HepG2 (cell line): ENCODE results near the gene OGFOD3. TPM values are rescaled to one million over a fixed set of nuclear protein-coding genes. Genes with fewer than 3 reads are reported as not detected.

Experiments
- AKNA ChIP-seq: sonication (generic); formaldehyde crosslinking; IDR thresholded peaks from 2 replicates; pipeline ENCODE4 v1.4.0; 2020; ENCODE audit warnings: missing genetic modification reagents, borderline replicate concordance
- ATAD3A ChIP-seq: sonication (generic); formaldehyde crosslinking; IDR thresholded peaks from 2 replicates; pipeline ENCODE4 v1.4.0; 2020; ENCODE audit warnings: missing genetic modification reagents
- CBX2 ChIP-seq, 2 experiments: fragments of 200-600 bp in 1 of 2; sonication (generic); formaldehyde crosslinking in 1 of 2; IDR thresholded peaks; 2 replicates each; pipeline versions ENCODE4 v1.7.0 to v1.8.1; 2018 to 2022; ENCODE audit warnings: low read depth in 2 of 2, low read length in 1 of 2, mild to moderate bottlenecking in 1 of 2, missing genetic modification reagents in 1 of 2
- DPF2 ChIP-seq: sonication (generic); formaldehyde crosslinking; IDR thresholded peaks from 2 replicates; pipeline ENCODE4 v1.4.0; 2020; ENCODE audit warnings: mild to moderate bottlenecking, low read depth, missing genetic modification reagents, borderline replicate concordance
- GATA4 ChIP-seq: sonication (generic); IDR thresholded peaks from 2 replicates; pipeline ENCODE4 v1.6.1; 2016; ENCODE audit warnings: antibody characterized with exemption, low read depth, borderline replicate concordance
- HNF1B ChIP-seq: sonication (generic); formaldehyde crosslinking; IDR thresholded peaks from 2 replicates; pipeline ENCODE4 v1.5.1; 2020; ENCODE audit warnings: mild to moderate bottlenecking, moderate library complexity, missing genetic modification reagents
- KAT2B ChIP-seq: fragments of 150-350 bp; IDR thresholded peaks from 2 replicates; pipeline ENCODE4 v1.6.1; 2014; ENCODE audit warnings: low read depth, low read length, borderline replicate concordance
- KAT8 ChIP-seq: IDR thresholded peaks from 2 replicates; pipeline ENCODE4 v1.6.1; 2016; ENCODE audit warnings: missing genetic modification reagents, missing compliant biosample characterization
- MED8 ChIP-seq: sonication (generic); formaldehyde crosslinking; IDR thresholded peaks from 2 replicates; pipeline ENCODE4 v1.8.1; 2023; ENCODE audit warnings: mild to moderate bottlenecking, missing genetic modification reagents; ENCODE audit not compliant: insufficient replicate concordance
- NFE2L1 ChIP-seq: sonication (generic); formaldehyde crosslinking; IDR thresholded peaks from 2 replicates; pipeline ENCODE4 v1.4.0; 2020; ENCODE audit warnings: missing genetic modification reagents, mild to moderate bottlenecking, borderline replicate concordance
- NR2C2 ChIP-seq: sonication (generic); formaldehyde crosslinking; IDR thresholded peaks from 2 replicates; pipeline ENCODE4 v1.4.0; 2020; ENCODE audit warnings: missing genetic modification reagents, mild to moderate bottlenecking, moderate library complexity, borderline replicate concordance
- SRSF1 ChIP-seq: fragments of 200-400 bp; formaldehyde crosslinking; optimal IDR thresholded peaks from 2 replicates; pipeline ENCODE3; 2017; ENCODE audit warnings: mild to moderate bottlenecking, low read depth, low read length, moderate library complexity
- SRY ChIP-seq: sonication (generic); formaldehyde crosslinking; IDR thresholded peaks from 2 replicates; pipeline ENCODE4 v1.8.0; 2022; ENCODE audit warnings: mild to moderate bottlenecking, missing genetic modification reagents
- ZBTB42 ChIP-seq: sonication (generic); formaldehyde crosslinking; IDR thresholded peaks from 2 replicates; pipeline ENCODE4 v1.5.0; 2020; ENCODE audit warnings: mild to moderate bottlenecking, missing genetic modification reagents
- ZFP62 ChIP-seq: sonication (generic); formaldehyde crosslinking; IDR thresholded peaks from 2 replicates; pipeline ENCODE4 v1.4.0; 2020; ENCODE audit warnings: missing genetic modification reagents
- ZNF546 ChIP-seq: sonication (generic); formaldehyde crosslinking; conservative IDR thresholded peaks from 2 replicates; pipeline ENCODE4 v1.8.1; 2023; ENCODE audit warnings: mild to moderate bottlenecking, missing genetic modification reagents
- ZNF562 ChIP-seq: sonication (generic); formaldehyde crosslinking; IDR thresholded peaks from 2 replicates; pipeline ENCODE4 v1.8.0; 2022; ENCODE audit warnings: missing genetic modification reagents, borderline replicate concordance
- ZNF567 ChIP-seq: sonication (generic); formaldehyde crosslinking; IDR thresholded peaks from 2 replicates; pipeline ENCODE4 v1.8.1; 2023; ENCODE audit warnings: mild to moderate bottlenecking, missing genetic modification reagents, borderline replicate concordance
- ZNF629 ChIP-seq: sonication (generic); formaldehyde crosslinking; conservative IDR thresholded peaks from 2 replicates; pipeline ENCODE4 v1.5.0; 2020; ENCODE audit warnings: missing genetic modification reagents
- ZNF772 ChIP-seq: sonication (generic); formaldehyde crosslinking; IDR thresholded peaks from 2 replicates; pipeline ENCODE4 v1.5.0; 2020; ENCODE audit warnings: mild to moderate bottlenecking, missing genetic modification reagents
- ZNF883 ChIP-seq: sonication (generic); formaldehyde crosslinking; IDR thresholded peaks from 2 replicates; pipeline ENCODE4 v1.5.1; 2020; ENCODE audit warnings: mild to moderate bottlenecking, missing genetic modification reagents; ENCODE audit errors: not compliant biosample characterization
- polyA plus RNA-seq, 8 experiments: library from polyadenylated mRNA; depleted of rRNA in 3 of 8; stranded (reverse) in 7 of 8; unstranded in 1 of 8; fragments of >200 nt; fragmentation: Illumina TruSeq in 4 of 8; extraction: Trizol in 4 of 8; gene quantifications; 2 replicates each; pipeline versions ENCODE4 v1.2.1 to v1.2.3, GENCODE V29; 2011 to 2016; ENCODE audit warnings: low read depth in 4 of 8, missing spikeins in 1 of 8, mixed read lengths in 1 of 8; ENCODE audit not compliant: insufficient read depth in 1 of 8
- total RNA-seq, 5 experiments: library from RNA; depleted of rRNA; stranded (reverse); fragments of >200 nt; fragmentation: Illumina TruSeq; extraction: Trizol; gene quantifications; 2 replicates each; pipeline ENCODE4 v1.2.3, GENCODE V29; 2016; ENCODE audit warnings: low read depth in 1 of 5
- TF ChIP-seq, protein P1 (sequence below): IDR thresholded peaks from 2 replicates; pipeline ENCODE4 v1.6.1; 2016; ENCODE audit warnings: mild to moderate bottlenecking

The OGFOD3 gene
- total and polyA plus RNA-seq, 2 of the 13 experiments (the other 11 are each of a cell fraction or from before 2014, with no cell fraction given) = 40.0 to 42.1 TPM

GRCh38 chr17:82450357-82451106 lies 32.1 kb upstream of the OGFOD3 start, which contains the start of gene CYBC1 (continued):
- TF ChIP-seq ZNF546 (CRISPR knock-in tag) (0 out of 2 replicates have a peak, but pooled peaks have one; percentile 75), KAT8 (CRISPR knock-in tag) (peak; percentile 93), ZNF629 (0 out of 2 replicates have a peak, but pooled peaks have one; percentile 15), ZNF567 (CRISPR knock-in tag) (no peak), ATAD3A (no peak), SRY (CRISPR knock-in tag) (peak; percentile 87), SRSF1 (peak; percentile 24), ZNF772 (CRISPR knock-in tag) (peak; percentile 81), ZFP62 (CRISPR knock-in tag) (no peak), KAT2B (no peak), GATA4 (no peak), CBX2 (IDR thresholded peaks at IDR 0.05; ENCODE audit: low read depth, low read length) (no peak), CBX2 (CRISPR knock-in tag; IDR thresholded peaks at IDR 0.05; ENCODE audit: low read depth) (no peak), ZBTB42 (CRISPR knock-in tag) (no peak), NFE2L1 (CRISPR knock-in tag) (no peak), ZNF883 (CRISPR knock-in tag) (peak; percentile 86), MED8 (CRISPR knock-in tag) (peak; percentile 66), HNF1B (CRISPR knock-in tag) (no peak), ZNF562 (no peak), DPF2 (CRISPR knock-in tag) (no peak), AKNA (CRISPR knock-in tag) (no peak), NR2C2 (CRISPR knock-in tag) (no peak)
- TF ChIP-seq, protein P1, sequence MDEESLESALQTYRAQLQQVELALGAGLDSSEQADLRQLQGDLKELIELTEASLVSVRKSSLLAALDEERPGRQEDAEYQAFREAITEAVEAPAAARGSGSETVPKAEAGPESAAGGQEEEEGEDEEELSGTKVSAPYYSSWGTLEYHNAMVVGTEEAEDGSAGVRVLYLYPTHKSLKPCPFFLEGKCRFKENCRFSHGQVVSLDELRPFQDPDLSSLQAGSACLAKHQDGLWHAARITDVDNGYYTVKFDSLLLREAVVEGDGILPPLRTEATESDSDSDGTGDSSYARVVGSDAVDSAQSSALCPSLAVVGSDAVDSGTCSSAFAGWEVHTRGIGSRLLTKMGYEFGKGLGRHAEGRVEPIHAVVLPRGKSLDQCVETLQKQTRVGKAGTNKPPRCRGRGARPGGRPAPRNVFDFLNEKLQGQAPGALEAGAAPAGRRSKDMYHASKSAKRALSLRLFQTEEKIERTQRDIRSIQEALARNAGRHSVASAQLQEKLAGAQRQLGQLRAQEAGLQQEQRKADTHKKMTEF (CRISPR knock-in tag) = peak; percentile 84; the same call in 1 of the 2 replicates
